ENCODE data around the gene PLCH1.

DNA sequence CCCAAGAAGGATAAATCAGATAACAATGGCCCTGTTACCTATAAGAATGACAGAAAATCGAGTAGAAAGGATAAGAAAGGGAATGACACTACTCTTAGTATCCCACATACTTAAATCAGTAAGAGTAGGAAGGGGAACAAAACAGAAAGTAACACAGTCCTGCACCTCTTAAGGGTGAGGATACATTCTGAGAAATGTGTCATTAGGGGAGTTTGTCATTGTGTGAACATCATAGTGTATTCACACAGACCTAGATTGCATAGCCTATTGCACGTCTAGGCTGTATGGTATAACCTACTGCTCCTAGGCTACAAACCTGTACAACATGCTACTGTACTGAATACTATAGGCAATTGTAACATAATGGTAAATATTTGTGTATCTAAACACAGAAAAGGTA lies 142.6 kb downstream of the PLCH1 start:
- TF ChIP-seq, protein P1, sequence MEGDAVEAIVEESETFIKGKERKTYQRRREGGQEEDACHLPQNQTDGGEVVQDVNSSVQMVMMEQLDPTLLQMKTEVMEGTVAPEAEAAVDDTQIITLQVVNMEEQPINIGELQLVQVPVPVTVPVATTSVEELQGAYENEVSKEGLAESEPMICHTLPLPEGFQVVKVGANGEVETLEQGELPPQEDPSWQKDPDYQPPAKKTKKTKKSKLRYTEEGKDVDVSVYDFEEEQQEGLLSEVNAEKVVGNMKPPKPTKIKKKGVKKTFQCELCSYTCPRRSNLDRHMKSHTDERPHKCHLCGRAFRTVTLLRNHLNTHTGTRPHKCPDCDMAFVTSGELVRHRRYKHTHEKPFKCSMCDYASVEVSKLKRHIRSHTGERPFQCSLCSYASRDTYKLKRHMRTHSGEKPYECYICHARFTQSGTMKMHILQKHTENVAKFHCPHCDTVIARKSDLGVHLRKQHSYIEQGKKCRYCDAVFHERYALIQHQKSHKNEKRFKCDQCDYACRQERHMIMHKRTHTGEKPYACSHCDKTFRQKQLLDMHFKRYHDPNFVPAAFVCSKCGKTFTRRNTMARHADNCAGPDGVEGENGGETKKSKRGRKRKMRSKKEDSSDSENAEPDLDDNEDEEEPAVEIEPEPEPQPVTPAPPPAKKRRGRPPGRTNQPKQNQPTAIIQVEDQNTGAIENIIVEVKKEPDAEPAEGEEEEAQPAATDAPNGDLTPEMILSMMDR (conservative IDR thresholded peaks at IDR 0.05; ENCODE audit: low read length) = no peak
- no peak for TF ChIP-seq EZH2phosphoT487 (IDR thresholded peaks at IDR 0.05; ENCODE audit: borderline replicate concordance, low read depth, low read length)

Measured in OCI-LY7 (cell line).